GM12873 (cell line): ENCODE results near the gene TCERG1L.

Experiments
- TF ChIP-seq, protein P1 (sequence below): IDR thresholded peaks from 2 replicates; pipeline ENCODE4 v1.5.1; 2012; ENCODE audit warnings: low read depth, mild to moderate bottlenecking, moderate library complexity, low read length, control low read depth; ENCODE audit not compliant: insufficient read depth; ENCODE audit errors: missing control alignments

The TCERG1L gene

DNA sequence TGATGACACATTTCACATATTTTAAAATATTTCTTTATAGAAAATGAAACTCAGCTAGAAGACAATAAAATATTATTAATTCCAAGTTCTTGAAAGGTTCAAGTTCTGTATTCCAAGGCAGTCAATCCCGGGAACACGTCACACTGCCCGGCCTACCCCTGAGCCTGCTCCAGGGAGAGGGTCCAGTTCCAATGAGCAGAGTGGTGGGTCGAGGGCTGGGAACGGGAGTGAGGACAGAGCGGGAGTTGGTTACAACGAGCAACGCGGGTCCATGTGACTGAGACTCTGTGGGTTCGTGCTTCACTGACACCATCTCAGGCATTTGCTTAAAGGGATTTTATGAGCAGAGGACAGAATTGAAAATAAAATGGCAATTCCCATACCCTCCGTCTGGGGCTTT is 209.4 kb downstream of the TCERG1L start:
- TF ChIP-seq, protein P1, sequence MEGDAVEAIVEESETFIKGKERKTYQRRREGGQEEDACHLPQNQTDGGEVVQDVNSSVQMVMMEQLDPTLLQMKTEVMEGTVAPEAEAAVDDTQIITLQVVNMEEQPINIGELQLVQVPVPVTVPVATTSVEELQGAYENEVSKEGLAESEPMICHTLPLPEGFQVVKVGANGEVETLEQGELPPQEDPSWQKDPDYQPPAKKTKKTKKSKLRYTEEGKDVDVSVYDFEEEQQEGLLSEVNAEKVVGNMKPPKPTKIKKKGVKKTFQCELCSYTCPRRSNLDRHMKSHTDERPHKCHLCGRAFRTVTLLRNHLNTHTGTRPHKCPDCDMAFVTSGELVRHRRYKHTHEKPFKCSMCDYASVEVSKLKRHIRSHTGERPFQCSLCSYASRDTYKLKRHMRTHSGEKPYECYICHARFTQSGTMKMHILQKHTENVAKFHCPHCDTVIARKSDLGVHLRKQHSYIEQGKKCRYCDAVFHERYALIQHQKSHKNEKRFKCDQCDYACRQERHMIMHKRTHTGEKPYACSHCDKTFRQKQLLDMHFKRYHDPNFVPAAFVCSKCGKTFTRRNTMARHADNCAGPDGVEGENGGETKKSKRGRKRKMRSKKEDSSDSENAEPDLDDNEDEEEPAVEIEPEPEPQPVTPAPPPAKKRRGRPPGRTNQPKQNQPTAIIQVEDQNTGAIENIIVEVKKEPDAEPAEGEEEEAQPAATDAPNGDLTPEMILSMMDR: no peak

DNA sequence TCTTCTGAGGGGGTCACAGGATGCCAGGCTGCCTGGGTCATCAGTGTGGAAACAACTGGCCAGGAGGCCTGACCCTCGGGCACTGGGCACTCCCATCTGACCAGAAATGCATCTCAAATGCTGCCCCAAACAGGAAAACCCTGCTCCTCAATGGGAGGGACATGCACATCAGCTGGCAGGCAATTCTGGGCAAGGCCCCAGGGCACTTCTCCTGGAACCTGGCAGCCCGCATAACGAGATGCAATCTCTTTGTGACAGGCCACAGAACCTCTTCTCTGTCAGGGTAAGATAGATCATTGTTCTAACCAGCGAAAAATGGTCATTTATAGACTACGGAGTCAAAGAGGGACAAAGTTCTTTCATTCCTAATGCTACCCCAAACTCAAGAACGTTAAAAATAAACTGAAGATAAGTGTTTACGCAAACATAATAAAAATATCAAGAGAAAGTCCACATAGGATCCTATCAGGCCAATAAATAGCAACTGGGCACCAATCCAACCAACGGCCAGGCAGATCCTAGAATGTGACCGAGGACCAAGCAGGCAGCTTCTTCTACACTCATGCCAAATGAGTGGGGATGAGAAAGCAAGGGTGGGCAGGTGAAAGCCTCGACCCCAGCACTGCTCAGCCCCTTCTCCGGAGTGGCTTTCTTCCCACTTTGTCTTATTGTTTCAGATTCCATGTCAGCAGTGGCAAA is 212.3 kb downstream of the TCERG1L start:
- TF ChIP-seq, protein P1: no peak

DNA sequence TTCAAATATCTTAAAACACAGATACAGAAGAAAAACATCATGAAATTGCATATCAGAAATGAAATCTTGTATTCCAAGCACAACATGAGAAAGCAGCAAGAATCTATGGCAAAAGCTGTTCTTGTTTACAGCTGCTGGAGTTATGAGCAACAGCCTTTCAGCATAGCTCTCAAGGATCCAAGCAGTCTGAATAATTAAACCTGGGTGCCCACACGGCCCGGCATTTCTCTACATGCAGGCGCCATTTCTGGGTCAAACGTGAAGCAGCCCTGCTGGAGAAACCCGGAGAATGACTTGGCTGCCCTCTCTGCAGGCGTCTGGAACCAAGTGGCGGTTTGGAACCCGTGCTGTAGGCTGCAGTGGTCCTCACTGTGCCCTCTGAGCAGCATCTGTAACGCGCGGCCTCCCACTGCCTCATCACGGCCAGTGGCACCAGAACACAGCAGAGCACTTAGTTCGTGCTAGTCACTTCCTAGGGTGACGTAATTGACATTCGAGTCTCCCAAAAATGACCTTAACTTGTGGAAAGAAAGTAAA is 213.0 kb downstream of the TCERG1L start:
- TF ChIP-seq, protein P1: no peak

DNA sequence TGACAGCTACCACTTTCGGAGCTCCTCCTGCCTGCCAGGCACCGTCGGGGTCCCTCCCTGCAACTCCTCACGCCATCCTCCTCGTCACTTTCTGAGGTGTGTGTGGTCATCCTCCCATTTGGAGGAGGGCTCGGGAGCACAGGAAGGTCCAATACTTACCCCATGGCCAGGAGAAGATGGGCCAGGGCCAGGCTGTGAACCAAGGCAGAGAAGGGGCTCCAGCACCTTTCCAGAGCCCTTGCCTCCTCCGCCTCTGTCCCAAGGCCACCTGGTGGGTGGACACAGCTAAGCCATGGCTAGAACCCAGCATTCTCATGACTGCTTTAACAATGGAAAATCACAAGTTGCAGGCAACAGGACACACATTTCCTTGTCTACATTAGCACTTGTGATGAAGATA is 215.5 kb downstream of the TCERG1L start:
- TF ChIP-seq, protein P1: no peak

DNA sequence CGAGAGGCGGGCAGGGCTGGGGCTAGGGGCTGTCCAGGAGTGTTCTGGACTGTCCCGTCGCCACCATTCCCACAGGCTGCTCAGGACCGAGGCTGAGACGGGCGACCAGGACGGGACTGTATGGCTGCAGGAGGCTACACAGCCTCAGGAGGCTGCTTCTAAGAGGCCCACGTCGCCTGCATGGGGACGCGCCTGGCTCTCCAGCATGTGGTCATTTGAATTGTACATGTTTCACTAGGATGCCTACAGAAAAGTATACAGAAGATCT is 216.3 kb downstream of the TCERG1L start:
- TF ChIP-seq, protein P1: no peak

DNA sequence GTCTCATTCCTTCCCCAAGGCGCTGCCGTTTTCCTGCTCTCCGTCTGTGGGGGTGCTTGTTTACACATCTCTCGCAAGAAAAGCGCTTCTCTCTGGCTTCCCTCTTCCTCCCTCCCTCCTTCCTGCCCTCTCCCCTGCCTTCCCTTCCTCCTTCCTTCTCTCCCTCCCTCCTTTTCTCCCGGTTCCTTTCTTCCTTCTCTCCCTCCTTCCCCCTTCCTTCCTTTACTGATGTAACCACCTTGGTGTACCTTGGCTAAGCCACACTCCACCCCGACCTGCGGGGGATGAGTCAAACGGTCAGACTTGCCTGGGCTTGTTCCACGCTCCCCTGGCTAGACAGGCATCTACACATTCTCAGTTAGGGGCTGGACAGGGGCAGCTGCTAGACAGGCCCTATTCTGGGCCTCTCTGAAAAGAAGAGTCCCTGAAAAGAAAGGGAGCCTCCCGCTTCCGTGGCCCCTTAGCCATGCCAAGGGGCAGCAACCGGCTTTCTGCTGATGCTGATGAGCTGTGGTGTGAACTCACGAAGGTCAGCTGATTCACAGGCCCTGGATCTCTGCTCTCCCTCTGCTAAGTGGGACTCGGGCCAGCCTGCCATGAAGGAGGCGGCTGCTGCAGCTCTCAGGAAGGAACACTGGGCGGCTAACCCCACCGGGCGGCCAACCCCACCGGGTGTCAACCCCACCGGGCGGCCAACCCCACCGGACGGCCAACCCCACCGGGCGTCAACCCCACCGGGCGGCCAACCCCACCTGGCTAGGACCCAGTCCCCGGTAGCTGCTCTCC is 216.8 kb downstream of the TCERG1L start:
- TF ChIP-seq, protein P1: no peak

DNA sequence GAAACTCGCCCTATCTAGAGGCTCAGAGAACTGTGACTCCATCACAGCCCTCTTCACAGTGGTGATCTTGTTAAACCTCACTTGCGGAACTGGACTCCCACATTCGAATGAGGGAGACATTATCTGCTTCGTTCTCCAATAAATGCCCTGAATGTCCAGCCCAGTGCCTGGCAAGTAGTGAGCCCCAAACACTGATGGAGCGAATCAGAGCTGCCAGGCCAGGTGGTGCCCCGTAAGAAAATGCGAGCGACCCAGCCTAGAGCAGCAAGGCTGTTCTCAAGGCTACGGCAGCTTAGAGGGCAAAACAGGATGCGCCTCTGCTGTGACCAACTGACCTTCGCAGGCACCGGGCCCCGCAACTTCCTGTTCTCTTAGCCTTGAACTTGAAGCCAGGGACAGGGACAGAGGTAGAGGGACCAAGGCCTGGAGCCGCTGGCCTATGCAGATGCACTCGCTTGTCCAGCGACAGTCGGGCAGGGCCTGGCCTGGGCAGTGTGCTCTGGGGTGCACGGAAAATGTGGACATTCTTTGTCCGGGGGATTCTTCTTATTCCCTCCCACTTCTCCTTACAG is 217.6 kb downstream of the TCERG1L start:
- TF ChIP-seq, protein P1: no peak
